ENCODE measurements around the gene ETS1. TPM values are rescaled to one million over a fixed set of nuclear protein-coding genes. Genes with fewer than 3 reads are reported as not detected.

ETS1 gene
- total and polyA plus RNA-seq, 2 experiments from 2014 or later: 25.6 to 52.6 TPM

GRCh38 chr11:128555606-128556005 is 31.8 kb downstream of the ETS1 start:
- Histone ChIP-seq H4K20me1 (replicated peaks; ENCODE audit: insufficient read depth) (peaks cover 24% of the 10 kb centered on the region), H3K4me1 (ENCODE audit: insufficient read depth) (peaks cover 10% of the 10 kb centered on the region), H3K79me2 (replicated peaks; ENCODE audit: insufficient read depth) (no peaks in the 10 kb centered on the region; the same call in 1 of the 2 replicates), H3K4me2 (no peak overlapping the region), H3K27me3 (ENCODE audit: insufficient read depth) (peaks cover 21% of the 10 kb centered on the region), H3F3A (replicated peaks; ENCODE audit: low read depth) (0 out of 2 replicates have a peak, but pooled peaks cover 7% of the 10 kb centered on the region), H3K36me3 (ENCODE audit: insufficient read depth) (peaks cover 9% of the 10 kb centered on the region; the same call in 1 of the 2 replicates), H2AFZ (no peak overlapping the region), H3K9me2 (ENCODE audit: insufficient read depth) (no peaks in the 10 kb centered on the region), H3K27ac (ENCODE audit: low read depth) (no peak overlapping the region), H3K4me3 (no peak overlapping the region)
- H3K4me1 Mint-ChIP-seq: peaks cover 21% of the 10 kb centered on the region
- DNase-seq (ENCODE audit: low spot score): peak; percentile 68
- no peak overlapping the region for H3K4me3 Mint-ChIP-seq
- peaks cover 23% of the 10 kb centered on the region for H3K27me3 Mint-ChIP-seq (ENCODE audit: insufficient read depth, low read depth, poor library complexity)
- TF ChIP-seq ZNF114 (CRISPR knock-in tag; IDR thresholded peaks at IDR 0.05) (no peak), ZNF331 (CRISPR knock-in tag; IDR thresholded peaks at IDR 0.05; ENCODE audit: low read depth) (no peak)
- TF ChIP-seq, protein P1, sequence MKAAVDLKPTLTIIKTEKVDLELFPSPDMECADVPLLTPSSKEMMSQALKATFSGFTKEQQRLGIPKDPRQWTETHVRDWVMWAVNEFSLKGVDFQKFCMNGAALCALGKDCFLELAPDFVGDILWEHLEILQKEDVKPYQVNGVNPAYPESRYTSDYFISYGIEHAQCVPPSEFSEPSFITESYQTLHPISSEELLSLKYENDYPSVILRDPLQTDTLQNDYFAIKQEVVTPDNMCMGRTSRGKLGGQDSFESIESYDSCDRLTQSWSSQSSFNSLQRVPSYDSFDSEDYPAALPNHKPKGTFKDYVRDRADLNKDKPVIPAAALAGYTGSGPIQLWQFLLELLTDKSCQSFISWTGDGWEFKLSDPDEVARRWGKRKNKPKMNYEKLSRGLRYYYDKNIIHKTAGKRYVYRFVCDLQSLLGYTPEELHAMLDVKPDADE (IDR thresholded peaks at IDR 0.05): no peak
- TF ChIP-seq, protein P2, sequence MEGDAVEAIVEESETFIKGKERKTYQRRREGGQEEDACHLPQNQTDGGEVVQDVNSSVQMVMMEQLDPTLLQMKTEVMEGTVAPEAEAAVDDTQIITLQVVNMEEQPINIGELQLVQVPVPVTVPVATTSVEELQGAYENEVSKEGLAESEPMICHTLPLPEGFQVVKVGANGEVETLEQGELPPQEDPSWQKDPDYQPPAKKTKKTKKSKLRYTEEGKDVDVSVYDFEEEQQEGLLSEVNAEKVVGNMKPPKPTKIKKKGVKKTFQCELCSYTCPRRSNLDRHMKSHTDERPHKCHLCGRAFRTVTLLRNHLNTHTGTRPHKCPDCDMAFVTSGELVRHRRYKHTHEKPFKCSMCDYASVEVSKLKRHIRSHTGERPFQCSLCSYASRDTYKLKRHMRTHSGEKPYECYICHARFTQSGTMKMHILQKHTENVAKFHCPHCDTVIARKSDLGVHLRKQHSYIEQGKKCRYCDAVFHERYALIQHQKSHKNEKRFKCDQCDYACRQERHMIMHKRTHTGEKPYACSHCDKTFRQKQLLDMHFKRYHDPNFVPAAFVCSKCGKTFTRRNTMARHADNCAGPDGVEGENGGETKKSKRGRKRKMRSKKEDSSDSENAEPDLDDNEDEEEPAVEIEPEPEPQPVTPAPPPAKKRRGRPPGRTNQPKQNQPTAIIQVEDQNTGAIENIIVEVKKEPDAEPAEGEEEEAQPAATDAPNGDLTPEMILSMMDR (conservative IDR thresholded peaks at IDR 0.05; ENCODE audit: low read depth in 2 of 2): peak; percentile 69 to 84
- no peaks in the 10 kb centered on the region for H3K9me3 Mint-ChIP-seq
- ATAC-seq: peak; percentile 87
- H3K27ac Mint-ChIP-seq: no peak overlapping the region
- peaks cover 23% of the 10 kb centered on the region for H3K36me3 Mint-ChIP-seq (ENCODE audit: low read depth)

- H3K27me3 Mint-ChIP-seq (ENCODE audit: insufficient read depth, low read depth, poor library complexity): peaks cover 40% of the 10 kb centered on the region
- H3K4me1 Mint-ChIP-seq: peaks cover 30% of the 10 kb centered on the region
- DNase-seq (ENCODE audit: low spot score) (no peak), ATAC-seq (no peak)
- H3K36me3 ChIP-seq (ENCODE audit: insufficient read depth): peaks cover 9% of the 10 kb centered on the region; the same call in 1 of the 2 replicates
- H3K4me2 ChIP-seq: no peak overlapping the region
- peaks cover 5% of the 10 kb centered on the region; the same call in 1 of the 2 replicates for H3K79me2 ChIP-seq (replicated peaks; ENCODE audit: insufficient read depth)
- peaks cover 25% of the 10 kb centered on the region for H3K4me1 ChIP-seq (ENCODE audit: insufficient read depth)
- H2AFZ ChIP-seq: no peak overlapping the region
- H3K9me2 ChIP-seq (ENCODE audit: insufficient read depth): no peaks in the 10 kb centered on the region
- TF ChIP-seq, protein P2 (conservative IDR thresholded peaks at IDR 0.05; ENCODE audit: low read depth in 2 of 2): peak; percentile 25 to 53; a peak in 2 of 4 replicates
- TF ChIP-seq, protein P3, sequence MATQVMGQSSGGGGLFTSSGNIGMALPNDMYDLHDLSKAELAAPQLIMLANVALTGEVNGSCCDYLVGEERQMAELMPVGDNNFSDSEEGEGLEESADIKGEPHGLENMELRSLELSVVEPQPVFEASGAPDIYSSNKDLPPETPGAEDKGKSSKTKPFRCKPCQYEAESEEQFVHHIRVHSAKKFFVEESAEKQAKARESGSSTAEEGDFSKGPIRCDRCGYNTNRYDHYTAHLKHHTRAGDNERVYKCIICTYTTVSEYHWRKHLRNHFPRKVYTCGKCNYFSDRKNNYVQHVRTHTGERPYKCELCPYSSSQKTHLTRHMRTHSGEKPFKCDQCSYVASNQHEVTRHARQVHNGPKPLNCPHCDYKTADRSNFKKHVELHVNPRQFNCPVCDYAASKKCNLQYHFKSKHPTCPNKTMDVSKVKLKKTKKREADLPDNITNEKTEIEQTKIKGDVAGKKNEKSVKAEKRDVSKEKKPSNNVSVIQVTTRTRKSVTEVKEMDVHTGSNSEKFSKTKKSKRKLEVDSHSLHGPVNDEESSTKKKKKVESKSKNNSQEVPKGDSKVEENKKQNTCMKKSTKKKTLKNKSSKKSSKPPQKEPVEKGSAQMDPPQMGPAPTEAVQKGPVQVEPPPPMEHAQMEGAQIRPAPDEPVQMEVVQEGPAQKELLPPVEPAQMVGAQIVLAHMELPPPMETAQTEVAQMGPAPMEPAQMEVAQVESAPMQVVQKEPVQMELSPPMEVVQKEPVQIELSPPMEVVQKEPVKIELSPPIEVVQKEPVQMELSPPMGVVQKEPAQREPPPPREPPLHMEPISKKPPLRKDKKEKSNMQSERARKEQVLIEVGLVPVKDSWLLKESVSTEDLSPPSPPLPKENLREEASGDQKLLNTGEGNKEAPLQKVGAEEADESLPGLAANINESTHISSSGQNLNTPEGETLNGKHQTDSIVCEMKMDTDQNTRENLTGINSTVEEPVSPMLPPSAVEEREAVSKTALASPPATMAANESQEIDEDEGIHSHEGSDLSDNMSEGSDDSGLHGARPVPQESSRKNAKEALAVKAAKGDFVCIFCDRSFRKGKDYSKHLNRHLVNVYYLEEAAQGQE (IDR thresholded peaks at IDR 0.05; ENCODE audit: unreplicated experiment): no peak
- no peak overlapping the region for H3K4me3 Mint-ChIP-seq
- no peaks in the 10 kb centered on the region for H3K9me3 Mint-ChIP-seq
- 0 out of 2 replicates have a peak, but pooled peaks cover 10% of the 10 kb centered on the region for H3F3A ChIP-seq (replicated peaks; ENCODE audit: low read depth)
- no peak overlapping the region for H3K27ac ChIP-seq (ENCODE audit: low read depth)
- peaks cover 39% of the 10 kb centered on the region for H4K20me1 ChIP-seq (replicated peaks; ENCODE audit: insufficient read depth)
- H3K36me3 Mint-ChIP-seq (ENCODE audit: low read depth): peaks cover 23% of the 10 kb centered on the region
- no peak overlapping the region for H3K4me3 ChIP-seq
- H3K27ac Mint-ChIP-seq: no peak overlapping the region
- H3K27me3 ChIP-seq (ENCODE audit: insufficient read depth): peaks cover 39% of the 10 kb centered on the region
Observed at GRCh38 chr11:128553662-128554362, 33.5 kb downstream of the ETS1 start.
